PC-3 (cell line): ENCODE measurements around the gene ZCCHC24. TPM values are rescaled to one million over a fixed set of nuclear protein-coding genes. Genes with fewer than 3 reads are reported as not detected.
A peak's percentile ranks its signal among the peaks of the same experiment; 100 is the strongest.

Experiments
- ATAC-seq: fragments of 200-7000 bp; cut with Tn5 transposase; 2 replicates; pipeline ENCODE4 v1.9.1; 2020; ENCODE audit warnings: mild to moderate bottlenecking, moderate library complexity
- BruUV-seq: library from RNA; stranded (reverse); fragments of 400-500 nt; replicated peaks from 2 replicates; lab custom pipeline; 2021; lab: Mats Ljungman, UMichigan
- CTCF ChIA-PET: fragments of 300-600 bp; sonication (Branson Sonifier 250); formaldehyde crosslinking; loops from one replicate; lab custom pipeline; 2022; ENCODE audit warnings: antibody characterized with exemption; lab: Charles Lee
- POLR2A ChIA-PET: fragments of 300-600 bp; sonication (Branson Sonifier 250); formaldehyde crosslinking; loops from one replicate; lab custom pipeline; 2022; ENCODE audit warnings: antibody characterized with exemption; ENCODE audit not compliant: unreplicated experiment; lab: Charles Lee
- DNase-seq: peaks from one replicate; pipeline ENCODE4 v3.0.0-alpha.2; 2015
- H2AFZ ChIP-seq: fragments of 300-600 bp; sonication (generic); 2 replicates; pipeline ENCODE4 v1.6.0; 2016; ENCODE audit warnings: antibody characterized with exemption, low read length
- H3F3A ChIP-seq: fragments of 300-600 bp; sonication (generic); one replicate; pipeline ENCODE4 v1.6.0; 2017; ENCODE audit warnings: antibody characterized with exemption, low read length, control low read depth, mild to moderate bottlenecking; ENCODE audit not compliant: unreplicated experiment
- H3K27ac ChIP-seq: fragments of 300-600 bp; sonication (generic); 2 replicates; pipeline ENCODE4 v1.5.1; 2016; ENCODE audit warnings: mild to moderate bottlenecking, low read length
- H3K27me3 ChIP-seq: fragments of 300-600 bp; sonication (generic); 2 replicates; pipeline ENCODE4 v1.6.1; 2016; ENCODE audit warnings: low read length, mixed read lengths
- H3K36me3 ChIP-seq: fragments of 300-600 bp; sonication (generic); 2 replicates; pipeline ENCODE4 v1.6.1; 2016; ENCODE audit warnings: low read depth, mixed run types, low read length, mixed read lengths
- H3K4me1 ChIP-seq: fragments of 300-600 bp; sonication (generic); 2 replicates; pipeline ENCODE4 v1.5.1; 2016; ENCODE audit warnings: low read length; ENCODE audit not compliant: insufficient read depth
- H3K4me2 ChIP-seq: fragments of 300-600 bp; sonication (generic); 2 replicates; pipeline ENCODE4 v1.6.0; 2016; ENCODE audit warnings: low read length
- H3K4me3 ChIP-seq: fragments of 300-600 bp; sonication (generic); 2 replicates; pipeline ENCODE4 v1.5.1; 2016; ENCODE audit warnings: mild to moderate bottlenecking, low read length, mixed read lengths
- H3K79me2 ChIP-seq: fragments of 300-600 bp; sonication (generic); 2 replicates; pipeline ENCODE4 v1.6.1; 2017; ENCODE audit warnings: low read length, mixed read lengths
- H3K9ac ChIP-seq: fragments of 300-600 bp; sonication (generic); 2 replicates; pipeline ENCODE4 v1.6.0; 2016; ENCODE audit warnings: mild to moderate bottlenecking, low read length
- H3K9me2 ChIP-seq: fragments of 300-600 bp; sonication (generic); replicated peaks from 2 replicates; pipeline ENCODE4 v1.6.1; 2016; ENCODE audit warnings: mixed run types, low read length, mixed read lengths
- H3K9me3 ChIP-seq: fragments of 300-600 bp; sonication (generic); 2 replicates; pipeline ENCODE4 v1.6.1; 2016; ENCODE audit warnings: low read length, mixed read lengths
- H4K20me1 ChIP-seq: fragments of 300-600 bp; sonication (generic); 2 replicates; pipeline ENCODE4 v1.6.1; 2016; ENCODE audit warnings: low read length, mixed read lengths
- EZH2 ChIP-seq: fragments of 300-600 bp; sonication (generic); IDR thresholded peaks from one replicate; pipeline ENCODE4 v1.6.1; 2017; ENCODE audit warnings: antibody characterized with exemption, mild to moderate bottlenecking, low read length; ENCODE audit not compliant: unreplicated experiment
- EZH2phosphoT487 ChIP-seq: fragments of 300-600 bp; sonication (generic); IDR thresholded peaks from 2 replicates; pipeline ENCODE4 v1.6.1; 2018; ENCODE audit warnings: mild to moderate bottlenecking, antibody characterized with exemption, low read length, borderline replicate concordance
- intact Hi-C: fragments of 100-400 bp; cut with micrococcal nuclease; formaldehyde crosslinking; loops from 2 replicates; pipeline ENCODE4 v1.9.0; 2023
- total RNA-seq: library from RNA; depleted of rRNA; stranded (reverse); fragments of >200 nt; gene quantifications from 2 replicates; pipeline ENCODE4 v1.2.3, GENCODE V29; 2014
- TF ChIP-seq, protein P1 (sequence below): fragments of 300-600 bp; sonication (generic); conservative IDR thresholded peaks from 2 replicates; pipeline ENCODE4 v1.5.1; 2017; ENCODE audit warnings: antibody characterized with exemption, low read depth, mild to moderate bottlenecking, low read length

ZCCHC24 gene
- total RNA-seq, 1 experiment from 2014 or later, result 32.9 TPM

DNA sequence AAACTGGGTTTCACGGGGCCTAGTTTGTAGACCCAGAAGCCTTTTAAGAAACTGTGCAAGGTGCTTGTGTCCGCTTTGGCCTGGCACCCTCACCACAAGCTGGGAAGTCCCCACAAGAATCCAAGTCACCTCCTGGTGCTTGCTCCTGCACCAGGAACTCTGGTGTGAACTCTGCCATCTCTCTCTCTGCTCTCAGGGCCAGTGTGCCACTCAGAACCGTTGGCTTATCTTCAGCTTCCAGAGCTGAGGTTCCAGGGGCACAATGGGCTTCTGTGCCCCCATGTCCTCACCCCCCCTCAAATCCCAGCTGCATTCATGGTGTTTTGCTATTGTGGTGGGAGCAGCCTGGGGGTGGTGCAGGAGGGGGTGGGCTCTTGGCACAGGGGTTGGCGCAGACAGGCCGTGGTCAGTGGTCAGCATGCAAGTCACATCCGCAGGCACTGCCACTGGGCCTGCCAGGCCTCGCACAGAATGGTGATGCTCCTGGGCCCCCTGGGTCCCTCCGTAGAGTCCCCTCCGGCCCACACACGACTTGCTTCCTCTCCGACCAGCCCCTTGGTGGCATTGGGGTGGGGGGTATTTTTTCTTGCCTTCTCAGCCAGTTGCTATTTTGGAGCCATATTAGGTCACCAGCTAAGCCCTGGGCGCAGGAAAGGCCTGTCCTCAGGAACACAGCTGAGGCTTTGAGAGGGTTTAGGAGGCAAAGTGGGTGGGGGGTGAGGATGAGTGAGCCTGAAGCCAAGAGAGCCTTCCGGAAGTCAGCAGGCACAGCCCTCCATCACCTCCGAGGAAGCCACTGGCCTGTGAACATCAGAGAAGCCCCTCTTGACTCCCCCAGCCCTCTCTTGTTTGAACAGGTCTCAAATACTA is 3.0 kb downstream of the ZCCHC24 start:
- Histone ChIP-seq H3F3A (no peaks in the 10 kb centered on the region), H3K9me2 (no peaks in the 10 kb centered on the region), H4K20me1 (peaks cover 17% of the 10 kb centered on the region; the same call in 1 of the 2 replicates), H3K9me3 (no peaks in the 10 kb centered on the region), H2AFZ (no peak overlapping the region), H3K4me3 (no peak overlapping the region), H3K27ac (no peak overlapping the region), H3K4me1 (peaks cover 68% of the 10 kb centered on the region), H3K36me3 (no peaks in the 10 kb centered on the region), H3K4me2 (peak overlapping the region; percentile 87; the same call in 1 of the 2 replicates), H3K9ac (no peak overlapping the region), H3K79me2 (peaks cover 68% of the 10 kb centered on the region), H3K27me3 (no peaks in the 10 kb centered on the region)
- DNase-seq (no peak), ATAC-seq (no peak)
- ChIA-PET CTCF (no interaction called here), POLR2A (no interaction called here)
- BruUV-seq, result no TSS peak
- intact Hi-C loops, result loop anchor here (5.0 to 10.0 kb wide), 3 partner anchors 378 to 1398 kb away; partner anchors contain the start of gene ZMIZ1
- TF ChIP-seq EZH2, result no peak
- TF ChIP-seq EZH2phosphoT487, result no peak
- TF ChIP-seq, protein P1, sequence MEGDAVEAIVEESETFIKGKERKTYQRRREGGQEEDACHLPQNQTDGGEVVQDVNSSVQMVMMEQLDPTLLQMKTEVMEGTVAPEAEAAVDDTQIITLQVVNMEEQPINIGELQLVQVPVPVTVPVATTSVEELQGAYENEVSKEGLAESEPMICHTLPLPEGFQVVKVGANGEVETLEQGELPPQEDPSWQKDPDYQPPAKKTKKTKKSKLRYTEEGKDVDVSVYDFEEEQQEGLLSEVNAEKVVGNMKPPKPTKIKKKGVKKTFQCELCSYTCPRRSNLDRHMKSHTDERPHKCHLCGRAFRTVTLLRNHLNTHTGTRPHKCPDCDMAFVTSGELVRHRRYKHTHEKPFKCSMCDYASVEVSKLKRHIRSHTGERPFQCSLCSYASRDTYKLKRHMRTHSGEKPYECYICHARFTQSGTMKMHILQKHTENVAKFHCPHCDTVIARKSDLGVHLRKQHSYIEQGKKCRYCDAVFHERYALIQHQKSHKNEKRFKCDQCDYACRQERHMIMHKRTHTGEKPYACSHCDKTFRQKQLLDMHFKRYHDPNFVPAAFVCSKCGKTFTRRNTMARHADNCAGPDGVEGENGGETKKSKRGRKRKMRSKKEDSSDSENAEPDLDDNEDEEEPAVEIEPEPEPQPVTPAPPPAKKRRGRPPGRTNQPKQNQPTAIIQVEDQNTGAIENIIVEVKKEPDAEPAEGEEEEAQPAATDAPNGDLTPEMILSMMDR, result no peak

DNA sequence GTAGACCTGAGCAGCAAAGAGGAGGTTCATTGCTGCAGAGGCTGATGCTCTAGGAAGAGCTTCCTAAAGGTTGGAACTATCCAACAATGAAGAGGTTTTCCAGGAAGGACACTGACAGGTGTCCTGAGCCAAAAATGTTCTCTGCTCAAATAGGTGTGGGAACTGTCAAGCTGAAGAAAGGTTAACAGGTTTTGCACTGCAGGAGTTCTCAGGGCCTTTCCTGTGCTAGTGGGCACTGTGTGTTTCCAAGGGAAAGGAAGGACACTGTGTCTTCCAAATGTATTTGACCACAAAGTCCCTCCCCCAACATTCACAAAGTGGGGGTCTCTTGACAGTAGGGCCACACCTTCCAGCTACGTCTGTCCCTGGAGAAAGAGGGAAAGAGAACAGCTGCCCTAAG is 4.0 kb downstream of the ZCCHC24 start:
- CTCF ChIA-PET, result interaction anchor here (0.5 to 1.2 kb wide), 6 partner anchors 18 to 67 kb away, joined by 3 to 11 read pairs (median 6); no protein-coding TSS in a partner anchor
- Histone ChIP-seq H3K79me2 (peaks cover 73% of the 10 kb centered on the region), H3K4me3 (no peak overlapping the region), H3K9ac (no peak overlapping the region), H3K9me2 (no peaks in the 10 kb centered on the region), H3K9me3 (no peaks in the 10 kb centered on the region), H3F3A (peaks cover 4% of the 10 kb centered on the region), H3K27ac (peak overlapping the region; percentile 14), H3K4me1 (peaks cover 72% of the 10 kb centered on the region), H3K4me2 (peak overlapping the region; percentile 15; the same call in 1 of the 2 replicates), H4K20me1 (peaks cover 17% of the 10 kb centered on the region; the same call in 1 of the 2 replicates), H2AFZ (no peak overlapping the region), H3K27me3 (no peaks in the 10 kb centered on the region), H3K36me3 (no peaks in the 10 kb centered on the region)
- DNase-seq, result no peak
- TF ChIP-seq EZH2, result no peak
- no peak for TF ChIP-seq EZH2phosphoT487
- TF ChIP-seq, protein P1, result no peak
- intact Hi-C loops, result loop anchor here (5.0 to 10.0 kb wide), 3 partner anchors 377 to 1397 kb away; partner anchors contain the start of gene ZMIZ1
- no peak for ATAC-seq
- POLR2A ChIA-PET, result interaction anchor here (0.9 kb wide), 1 partner anchor 8 kb away, joined by 4 read pairs; no protein-coding TSS in a partner anchor
- no TSS peak for BruUV-seq
